HEK293 (cell line): ENCODE results near the gene SRP19.

Experiments
- CTCF ChIP-seq: fragments of 450-650 bp; formaldehyde crosslinking; IDR thresholded peaks from 2 replicates; pipeline ENCODE4 v1.5.1; 2016; ENCODE audit warnings: missing biosample characterization, missing genetic modification characterization
- TCF7L2 ChIP-seq: IDR thresholded peaks from 2 replicates; pipeline ENCODE4 v1.6.1; 2011; ENCODE audit warnings: low read depth, mild to moderate bottlenecking, inconsistent platforms, low read length, moderate library complexity, borderline replicate concordance
- YY1 ChIP-seq: fragments of 450-650 bp; formaldehyde crosslinking; IDR thresholded peaks from 2 replicates; pipeline ENCODE4 v1.5.1; 2018; ENCODE audit warnings: missing biosample characterization, missing genetic modification characterization
- ZNF157 ChIP-seq: fragments of 450-650 bp; formaldehyde crosslinking; IDR thresholded peaks from 2 replicates; pipeline ENCODE4 v1.5.1; 2016; ENCODE audit warnings: missing biosample characterization, missing genetic modification characterization

- TF ChIP-seq CTCF, result no peak
- no peak for TF ChIP-seq TCF7L2
- no peak for TF ChIP-seq ZNF157
- no peak for TF ChIP-seq YY1
Measured at GRCh38 chr5:112886975-112887374, 25.9 kb downstream of the SRP19 start.
